HepG2 (cell line): ENCODE data around the gene GPR61. TPM values are rescaled to one million over a fixed set of nuclear protein-coding genes. Genes with fewer than 3 reads are reported as not detected.

ENCODE experiments used
- ATAC-seq: fragments of 200-7000 bp; cut with Tn5 transposase; 3 replicates; pipeline ENCODE4 v1.9.1; 2020; ENCODE audit warnings: mild to moderate bottlenecking, moderate library complexity
- BruUV-seq: library from RNA; stranded (reverse); fragments of 400-500 nt; replicated peaks from 2 replicates; lab custom pipeline; 2021; lab: Mats Ljungman, UMichigan
- CTCF ChIA-PET: fragments of 300-600 bp; formaldehyde crosslinking; extraction: SDS; loops from one replicate; lab custom pipeline; 2021; ENCODE audit warnings: low total read pairs, inconsistent platforms, low intra/inter-chr PET ratio; lab: Yijun Ruan, JAX
- POLR2A ChIA-PET: fragments of 350-600 bp; sonication (Branson Sonifier 250); formaldehyde crosslinking; loops from one replicate; lab custom pipeline; 2020; ENCODE audit warnings: antibody characterized with exemption, inconsistent platforms; lab: Yijun Ruan, JAX
- DNase-seq: peaks from one replicate; pipeline ENCODE4 v3.0.0-alpha.2; 2015; ENCODE audit warnings: low spot score
- FAIRE-seq: peaks from 3 replicates; lab custom pipeline; 2011; peaks lifted over from hg19 to GRCh38; lab: Jason Lieb, UNC
- H2AFZ ChIP-seq: one replicate; pipeline ENCODE4 v1.6.1; 2011; ENCODE audit warnings: low read length, inconsistent platforms
- H3K27ac ChIP-seq: fragments of 300-600 bp; 3 replicates; pipeline ENCODE4 v1.8.0; 2011; ENCODE audit warnings: mixed run types, mild to moderate bottlenecking, mixed read lengths, low read length, inconsistent platforms; ENCODE audit not compliant: insufficient read depth; ENCODE audit errors: extremely low read length
- H3K27me3 ChIP-seq, 2 experiments: fragments of 200-600 bp in 1 of 2; 2 replicates in 1 of 2; 3 replicates in 1 of 2; pipeline versions ENCODE4 v1.6.0 to v1.8.0; 2011; ENCODE audit warnings: low read length in 2 of 2, mild to moderate bottlenecking in 2 of 2, moderate library complexity in 2 of 2, inconsistent platforms in 1 of 2; ENCODE audit not compliant: insufficient read depth in 2 of 2, control insufficient read depth in 1 of 2
- H3K36me3 ChIP-seq, 2 experiments: fragments of 200-600 bp in 1 of 2; replicated peaks in 1 of 2; 2 replicates in 1 of 2; 3 replicates in 1 of 2; pipeline versions ENCODE4 v1.5.1 to v1.8.0; 2011; ENCODE audit warnings: low read length in 2 of 2, inconsistent platforms in 1 of 2; ENCODE audit not compliant: insufficient read depth in 2 of 2, control insufficient read depth in 1 of 2
- H3K4me1 ChIP-seq: 2 replicates; pipeline ENCODE4 v1.5.1; 2012; ENCODE audit warnings: low read length, inconsistent platforms; ENCODE audit not compliant: insufficient read depth
- H3K4me2 ChIP-seq: 2 replicates; pipeline ENCODE4 v1.6.0; 2011; ENCODE audit warnings: low read depth, low read length, inconsistent platforms
- H3K4me3 ChIP-seq, 3 experiments: fragments of 200-600 bp in 1 of 3; sonication (generic), shearing (Covaris generic) in 1 of 3; replicated peaks in 1 of 3; 2 replicates each; pipeline ENCODE4 v1.5.1; 2011 to 2016; ENCODE audit warnings: low read length in 3 of 3, inconsistent platforms in 2 of 3, low read depth in 2 of 3, mild to moderate bottlenecking in 2 of 3, control low read depth in 1 of 3, mixed read lengths in 1 of 3; ENCODE audit not compliant: insufficient read depth in 1 of 3
- H3K79me2 ChIP-seq: one replicate; pipeline ENCODE4 v1.6.1; 2011; ENCODE audit warnings: low read length, inconsistent platforms; ENCODE audit not compliant: insufficient read depth
- H3K9ac ChIP-seq: 2 replicates; pipeline ENCODE4 v1.6.0; 2011; ENCODE audit warnings: mild to moderate bottlenecking, low read depth, low read length, inconsistent platforms; ENCODE audit not compliant: insufficient read depth
- H3K9me3 ChIP-seq: 2 replicates; pipeline ENCODE4 v1.5.1; 2012; ENCODE audit warnings: mild to moderate bottlenecking, low read length
- H4K20me1 ChIP-seq: 2 replicates; pipeline ENCODE4 v1.6.0; 2011; ENCODE audit warnings: inconsistent platforms, mild to moderate bottlenecking, low read length, moderate library complexity; ENCODE audit not compliant: insufficient read depth
- FOXC1 ChIP-seq: sonication (generic); formaldehyde crosslinking; IDR thresholded peaks from 2 replicates; pipeline ENCODE4 v1.8.0; 2022; ENCODE audit warnings: mild to moderate bottlenecking, missing genetic modification reagents, borderline replicate concordance
- FOXK2 ChIP-seq: fragments of 450-650 bp; IDR thresholded peaks from 2 replicates; pipeline ENCODE4 v1.6.1; 2016
- FUBP1 ChIP-seq: sonication (generic); formaldehyde crosslinking; IDR thresholded peaks from 2 replicates; pipeline ENCODE4 v1.5.1; 2020; ENCODE audit warnings: missing genetic modification reagents, mild to moderate bottlenecking, borderline replicate concordance
- HDAC1 ChIP-seq: sonication (generic); formaldehyde crosslinking; IDR thresholded peaks from 2 replicates; pipeline ENCODE4 v1.5.1; 2020; ENCODE audit warnings: mild to moderate bottlenecking, missing genetic modification reagents
- HDAC2 ChIP-seq: sonication (generic); formaldehyde crosslinking; IDR thresholded peaks from 2 replicates; pipeline ENCODE4 v1.4.0; 2020; ENCODE audit warnings: missing genetic modification reagents
- JUND ChIP-seq: sonication (generic); formaldehyde crosslinking; IDR thresholded peaks from 2 replicates; pipeline ENCODE4 v1.8.0; 2022; ENCODE audit warnings: mild to moderate bottlenecking, missing genetic modification reagents
- KDM5A ChIP-seq: fragments of 200-600 bp; sonication (generic); IDR thresholded peaks from 2 replicates; pipeline ENCODE4 v1.7.0; 2018; ENCODE audit warnings: antibody characterized with exemption, mild to moderate bottlenecking, low read length, borderline replicate concordance
- PCBP1 ChIP-seq: fragments of 200-400 bp; formaldehyde crosslinking; IDR thresholded peaks from 2 replicates; pipeline ENCODE4 v1.6.1; 2017; ENCODE audit warnings: mild to moderate bottlenecking, low read depth, low read length, borderline replicate concordance
- RFXAP ChIP-seq: sonication (generic); formaldehyde crosslinking; IDR thresholded peaks from 2 replicates; pipeline ENCODE4 v1.4.0; 2020; ENCODE audit warnings: missing genetic modification reagents, borderline replicate concordance
- SP5 ChIP-seq: IDR thresholded peaks from 2 replicates; pipeline ENCODE4 v1.6.1; 2016; ENCODE audit warnings: low read depth, borderline replicate concordance
- SRSF9 ChIP-seq: fragments of 200-400 bp; formaldehyde crosslinking; IDR thresholded peaks from 2 replicates; pipeline ENCODE4 v1.6.1; 2018; ENCODE audit warnings: borderline replicate concordance, mild to moderate bottlenecking, low read depth, low read length; ENCODE audit not compliant: insufficient read depth, poor library complexity, severe bottlenecking
- ZBTB20 ChIP-seq: sonication (generic); formaldehyde crosslinking; IDR thresholded peaks from 2 replicates; pipeline ENCODE4 v1.8.1; 2023; ENCODE audit warnings: missing genetic modification reagents, low read depth, mild to moderate bottlenecking, borderline replicate concordance
- ZIK1 ChIP-seq: sonication (generic); formaldehyde crosslinking; IDR thresholded peaks from 2 replicates; pipeline ENCODE4 v1.5.0; 2020; ENCODE audit warnings: mild to moderate bottlenecking, low read depth, missing genetic modification reagents, borderline replicate concordance
- ZNF160 ChIP-seq: sonication (generic); formaldehyde crosslinking; IDR thresholded peaks from 2 replicates; pipeline ENCODE4 v1.8.0; 2022; ENCODE audit warnings: mild to moderate bottlenecking, inconsistent platforms, missing genetic modification reagents
- ZNF496 ChIP-seq: sonication (generic); formaldehyde crosslinking; IDR thresholded peaks from 2 replicates; pipeline ENCODE4 v1.8.1; 2023; ENCODE audit warnings: mild to moderate bottlenecking, moderate library complexity, missing genetic modification reagents; ENCODE audit not compliant: insufficient replicate concordance
- WGBS: methylation state at CpG from one replicate; pipeline ENCODE4 v1.1.6; 2017; ENCODE audit warnings: low lambda C conversion rate; 5-methylcytosine and 5-hydroxymethylcytosine counted together
- in situ Hi-C: cut with HindIII; loops from 2 replicates; pipeline ENCODE4 v1.10.0; 2017; ENCODE audit warnings: low pct_unique_long_range_greater_than_20kb; ENCODE audit not compliant: extremely low pct_ligation_motif_present
- intact Hi-C: fragments of 100-400 bp; cut with micrococcal nuclease; formaldehyde crosslinking; loops from one replicate; pipeline ENCODE4 v1.10.0; 2022; ENCODE audit not compliant: unreplicated experiment
- polyA plus RNA-seq, 8 experiments: library from polyadenylated mRNA; depleted of rRNA in 3 of 8; stranded (reverse) in 7 of 8; unstranded in 1 of 8; fragments of >200 nt; fragmentation: Illumina TruSeq in 4 of 8; extraction: Trizol in 4 of 8; gene quantifications; 2 replicates each; pipeline versions ENCODE4 v1.2.1 to v1.2.3, GENCODE V29; 2011 to 2016; ENCODE audit warnings: low read depth in 4 of 8, missing spikeins in 1 of 8, mixed read lengths in 1 of 8; ENCODE audit not compliant: insufficient read depth in 1 of 8
- total RNA-seq, 5 experiments: library from RNA; depleted of rRNA; stranded (reverse); fragments of >200 nt; fragmentation: Illumina TruSeq; extraction: Trizol; gene quantifications; 2 replicates each; pipeline ENCODE4 v1.2.3, GENCODE V29; 2016; ENCODE audit warnings: low read depth in 1 of 5
- TF ChIP-seq, protein P1 (sequence below): IDR thresholded peaks from 2 replicates; pipeline ENCODE4 v1.6.1; 2016; ENCODE audit warnings: low read depth, control low read depth

GPR61 gene
- total and polyA plus RNA-seq, 2 of the 13 experiments (the other 11 are each of a cell fraction or from before 2014, with no cell fraction given): not detected

GRCh38 chr1:109547463-109548320, 8.0 kb downstream of the GPR61 start:
- TF ChIP-seq JUND (CRISPR knock-in tag): peak; percentile 24; the same call in 1 of the 2 replicates
- TF ChIP-seq ZNF160 (CRISPR knock-in tag): 0 out of 2 replicates have a peak, but pooled peaks have one; percentile 1
- no peak for TF ChIP-seq RFXAP (CRISPR knock-in tag)
- TF ChIP-seq ZNF496 (CRISPR knock-in tag): no peak
- peak; percentile 38; the same call in 1 of the 2 replicates for TF ChIP-seq HDAC1 (CRISPR knock-in tag)
- 0 out of 2 replicates have a peak, but pooled peaks have one; percentile 6 for TF ChIP-seq FUBP1
- 0 out of 2 replicates have a peak, but pooled peaks have one; percentile 55 for TF ChIP-seq KDM5A
- no peak for TF ChIP-seq SRSF9
- TF ChIP-seq ZIK1 (CRISPR knock-in tag): 0 out of 2 replicates have a peak, but pooled peaks have one; percentile 16
- 0 out of 2 replicates have a peak, but pooled peaks have one; percentile 14 for TF ChIP-seq ZBTB20
- TF ChIP-seq, protein P1, sequence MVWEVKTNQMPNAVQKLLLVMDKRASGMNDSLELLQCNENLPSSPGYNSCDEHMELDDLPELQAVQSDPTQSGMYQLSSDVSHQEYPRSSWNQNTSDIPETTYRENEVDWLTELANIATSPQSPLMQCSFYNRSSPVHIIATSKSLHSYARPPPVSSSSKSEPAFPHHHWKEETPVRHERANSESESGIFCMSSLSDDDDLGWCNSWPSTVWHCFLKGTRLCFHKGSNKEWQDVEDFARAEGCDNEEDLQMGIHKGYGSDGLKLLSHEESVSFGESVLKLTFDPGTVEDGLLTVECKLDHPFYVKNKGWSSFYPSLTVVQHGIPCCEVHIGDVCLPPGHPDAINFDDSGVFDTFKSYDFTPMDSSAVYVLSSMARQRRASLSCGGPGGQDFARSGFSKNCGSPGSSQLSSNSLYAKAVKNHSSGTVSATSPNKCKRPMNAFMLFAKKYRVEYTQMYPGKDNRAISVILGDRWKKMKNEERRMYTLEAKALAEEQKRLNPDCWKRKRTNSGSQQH (CRISPR knock-in tag): 0 out of 2 replicates have a peak, but pooled peaks have one; percentile 12
- 0 out of 2 replicates have a peak, but pooled peaks have one; percentile 4 for TF ChIP-seq HDAC2 (CRISPR knock-in tag)
- TF ChIP-seq FOXK2: no peak
- 0 out of 2 replicates have a peak, but pooled peaks have one; percentile 1 for TF ChIP-seq SP5 (CRISPR knock-in tag)
- TF ChIP-seq FOXC1 (CRISPR knock-in tag): no peak
- TF ChIP-seq PCBP1: no peak
- H3K9me3 ChIP-seq: no peaks in the 10 kb centered on the region
- H3K36me3 ChIP-seq: no peaks in the 10 kb centered on the region
- in situ Hi-C loops: loop anchor here (5.0 to 10.0 kb wide), 3 partner anchors 75 to 225 kb away; partner anchors contain the start of gene GSTM5
- peak overlapping the region; percentile 83 to 96 (median 93) for H3K4me3 ChIP-seq
- BruUV-seq: TSS peak; percentile 95
- H3K27me3 ChIP-seq: peaks cover 0 to 3% of the 10 kb centered on the region in 2 experiments; a peak in 2 of 5 replicates
- intact Hi-C loops: loop anchor here (1.0 to 10.0 kb wide), 3 partner anchors 40 to 437 kb away; partner anchors contain the start of genes AHCYL1, AMPD2 and GNAT2
- no peak overlapping the region for H2AFZ ChIP-seq
- WGBS: 8% methylated on average over 15 of the region's 22 CpGs
- ATAC-seq (0 out of 3 replicates have a peak, but pooled peaks have one; percentile 7), FAIRE-seq (no peak), DNase-seq (no peak)
- H3K4me2 ChIP-seq: peak overlapping the region; percentile 97
- peaks cover 20% of the 10 kb centered on the region; the same call in 1 of the 2 replicates for H4K20me1 ChIP-seq
- H3K9ac ChIP-seq: peak overlapping the region; percentile 82
- peaks cover 65% of the 10 kb centered on the region for H3K4me1 ChIP-seq
- peaks cover 55% of the 10 kb centered on the region for H3K79me2 ChIP-seq
- ChIA-PET CTCF (interaction anchor here (3.6 kb wide), 1 partner anchor 96 kb away, joined by 12 read pairs; no protein-coding TSS in a partner anchor), POLR2A (interaction anchor here (0.7 to 2.7 kb wide), 30 partner anchors 8 to 487 kb away, joined by 3 to 36 read pairs (median 6); partner anchors contain the start of genes AHCYL1, AMIGO1, AMPD2 and EPS8L3)
- H3K27ac ChIP-seq: peak overlapping the region; percentile 72
